Measurements from ENCODE around the gene FIBP. TPM values are rescaled to one million over a fixed set of nuclear protein-coding genes. Genes with fewer than 3 reads are reported as not detected.

The FIBP gene
- total and polyA plus RNA-seq, 2 of the 8 experiments (the other 6 are each of a cell fraction or from before 2014, with no cell fraction given) = 74.3 to 173 TPM

DNA sequence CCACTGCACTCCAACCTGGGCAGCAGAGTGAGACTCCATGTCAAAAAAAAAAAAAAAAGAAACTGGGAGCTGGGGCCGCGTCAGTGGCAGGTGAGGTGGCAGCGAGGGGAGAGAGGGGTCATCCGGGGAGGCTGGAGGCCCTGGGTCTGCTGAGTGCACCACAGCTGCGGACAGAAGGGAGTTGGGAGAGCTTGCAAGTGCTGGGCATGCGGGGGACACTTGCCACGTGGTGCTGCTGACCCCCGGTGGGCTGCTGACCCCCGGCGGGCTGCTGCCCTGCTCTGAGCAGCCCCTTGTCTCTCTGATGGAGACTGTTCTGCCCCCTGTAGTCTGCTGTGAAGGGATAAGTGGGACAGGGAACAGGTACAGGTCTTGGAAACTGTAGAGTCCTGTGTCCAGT, 33.6 kb upstream of the FIBP start:
- Histone ChIP-seq H3K9ac (replicated peaks in 1 of 4; ENCODE audit: extremely low read depth in 1 of 4, low read depth in 3 of 4, low read length in 3 of 4) (no peak overlapping the region), H2BK5ac (ENCODE audit: low read depth, low read length) (no peak overlapping the region), H4K8ac (ENCODE audit: extremely low read depth, insufficient read depth, low read length) (no peak overlapping the region), H3K4me1 (replicated peaks in 1 of 4; ENCODE audit: control insufficient read depth in 3 of 4, insufficient read depth in 4 of 4, low read length in 3 of 4) (peaks cover 0 to 15% (median 9%) of the 10 kb centered on the region in 4 experiments; a peak in 3 of 7 replicates), H2AK5ac (ENCODE audit: low read depth, low read length) (no peak overlapping the region), H3K9me3 (ENCODE audit: insufficient read depth in 2 of 2, low read depth in 1 of 2, low read length in 1 of 2) (no peaks in the 10 kb centered on the region), H3K36me3 (ENCODE audit: control insufficient read depth in 2 of 4, insufficient read depth in 4 of 4, low read length in 3 of 4) (peaks cover 0 to 8% (median 5%) of the 10 kb centered on the region in 4 experiments; a peak in 4 of 8 replicates), H3K4ac (replicated peaks; ENCODE audit: insufficient read length, low read depth, low read length) (no peak overlapping the region), H3K27ac (ENCODE audit: low read depth, low read length) (no peak overlapping the region), H3K4me2 (ENCODE audit: insufficient read depth in 1 of 2, low read depth in 2 of 2, low read length in 2 of 2) (no peak overlapping the region), H3K18ac (ENCODE audit: extremely low read depth, low read length) (no peak overlapping the region), H3K14ac (ENCODE audit: insufficient read length) (no peak overlapping the region), H3K23ac (ENCODE audit: insufficient read length) (no peak overlapping the region), H3K4me3 (ENCODE audit: extremely low read depth in 1 of 4, insufficient read depth in 2 of 4, low read depth in 3 of 4, low read length in 4 of 4) (no peak overlapping the region), H3K79me1 (ENCODE audit: low read depth, low read length) (peaks cover 7% of the 10 kb centered on the region; the same call in 1 of the 2 replicates), H2BK15ac (ENCODE audit: low read length) (no peak overlapping the region), H3K79me2 (ENCODE audit: control insufficient read depth in 1 of 2, insufficient read depth in 2 of 2, low read length in 2 of 2) (peaks cover 0 to 7% of the 10 kb centered on the region in 2 experiments; a peak in 2 of 4 replicates), H2BK12ac (ENCODE audit: low read depth, low read length) (no peak overlapping the region), H3K56ac (replicated peaks; ENCODE audit: insufficient read length, low read depth, low read length) (no peak overlapping the region), H2AFZ (ENCODE audit: low read length) (no peak overlapping the region), H4K5ac (ENCODE audit: insufficient read length, low read depth, low read length) (no peak overlapping the region), H4K20me1 (replicated peaks in 1 of 2; ENCODE audit: control insufficient read depth in 1 of 2, insufficient read depth in 2 of 2, low read length in 2 of 2) (peaks cover 0 to 3% of the 10 kb centered on the region in 2 experiments), H3K27me3 (replicated peaks in 1 of 4; ENCODE audit: control insufficient read depth in 3 of 4, extremely low read depth in 1 of 4, insufficient read depth in 3 of 4, low read length in 3 of 4) (no peaks in the 10 kb centered on the region), H3K23me2 (ENCODE audit: low read depth, low read length) (peaks cover 13% of the 10 kb centered on the region; the same call in 1 of the 2 replicates), H4K91ac (replicated peaks; ENCODE audit: insufficient read length, low read length) (no peak overlapping the region), H2BK120ac (replicated peaks; ENCODE audit: low read depth, low read length) (no peak overlapping the region), H2BK20ac (ENCODE audit: low read length) (no peak overlapping the region)
- ChIA-PET POLR2A (ENCODE audit: partially characterized antibody) (interaction anchor here (0.8 to 3.0 kb wide), 5 partner anchors 10 to 49 kb away, joined by 3 to 12 read pairs (median 4); no protein-coding TSS in a partner anchor), CTCF (ENCODE audit: partially characterized antibody) (interaction anchor here (0.6 to 3.5 kb wide), 8 partner anchors 9 to 381 kb away, joined by 3 to 19 read pairs (median 4); partner anchors contain the start of gene FIBP)
- no peak for TF ChIP-seq POU5F1 (IDR thresholded peaks at IDR 0.05; ENCODE audit: low read depth, low read length)
- no peak for TF ChIP-seq CTBP2 (IDR thresholded peaks at IDR 0.05; ENCODE audit: borderline replicate concordance, insufficient read depth, insufficient read length, low read length)
- no peak for TF ChIP-seq CEBPB (IDR thresholded peaks at IDR 0.05; ENCODE audit: low read depth, low read length)
- no peak for TF ChIP-seq SUZ12 (IDR thresholded peaks at IDR 0.05; ENCODE audit: low read length)
- TF ChIP-seq BRCA1 (IDR thresholded peaks at IDR 0.05; ENCODE audit: low read depth, low read length) = no peak
- no peak for TF ChIP-seq RFX5 (IDR thresholded peaks at IDR 0.05; ENCODE audit: borderline replicate concordance, low read depth, low read length)
- TF ChIP-seq SIN3A (conservative IDR thresholded peaks at IDR 0.05 in 1 of 2, IDR thresholded peaks at IDR 0.05 in 1 of 2; ENCODE audit: low read depth in 1 of 2, low read length in 2 of 2) = no peak
- TF ChIP-seq CBX8 (IDR thresholded peaks at IDR 0.05; ENCODE audit: borderline replicate concordance, low read depth, low read length) = no peak
- TF ChIP-seq FOSL1 (IDR thresholded peaks at IDR 0.05; ENCODE audit: insufficient read depth, low read depth, low read length) = no peak
- TF ChIP-seq GTF2F1 (IDR thresholded peaks at IDR 0.05; ENCODE audit: borderline replicate concordance, low read depth, low read length) = no peak
- TF ChIP-seq BCL11A (IDR thresholded peaks at IDR 0.05; ENCODE audit: low read depth in 2 of 2, low read length in 2 of 2) = no peak
- TF ChIP-seq TEAD4 (IDR thresholded peaks at IDR 0.05; ENCODE audit: low read depth, low read length) = no peak
- WGBS, 2 experiments (ENCODE audit: extremely low coverage in 1 of 2, insufficient coverage in 1 of 2, insufficient read length in 1 of 2, insufficient replicate concordance in 2 of 2, low coverage in 1 of 2, low lambda C conversion rate in 2 of 2, missing lambda C conversion rate in 1 of 2) = 98% methylated on average over 7 of the region's 10 CpGs; no CpG with 5 or more reads in 1 of the 2 experiments
- no peak for FAIRE-seq
- DNase-seq (ENCODE audit: low read depth in 1 of 2, low spot score in 2 of 2) = no peak
